ENCODE results near the gene RCHY1. TPM values are rescaled to one million over a fixed set of nuclear protein-coding genes. Genes with fewer than 3 reads are reported as not detected.
"Not testable (repeated sequence)": the region's sequence is repeated elsewhere in the genome, so short reads cannot be mapped to it uniquely, and the experiment has no call there.

RCHY1 gene
- total RNA-seq, 1 experiment from 2014 or later = 38.3 TPM

DNA sequence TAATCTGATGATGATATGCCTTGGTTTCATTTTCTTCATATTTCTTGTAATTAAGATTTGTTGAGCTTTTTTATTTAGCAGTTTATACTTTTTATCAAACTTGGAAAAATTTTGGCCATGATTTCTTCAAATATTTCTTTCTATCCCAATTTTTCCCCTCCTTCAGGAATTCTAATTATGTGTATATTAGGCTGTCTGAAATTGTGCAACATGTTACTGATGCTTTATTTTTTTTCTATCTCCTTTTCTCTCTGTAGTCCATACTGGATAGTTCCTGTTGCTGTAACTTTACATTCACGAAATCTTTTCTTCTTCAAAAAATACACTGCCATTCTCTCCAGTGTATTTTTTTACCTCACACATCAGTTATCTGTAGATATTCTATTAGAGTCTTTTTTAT lies 10.9 kb upstream of the RCHY1 start:
- no peak overlapping the region for H3K27ac Mint-ChIP-seq (ENCODE audit: low read depth, unreplicated experiment)
- ChIA-PET CTCF (interaction anchor here (0.6 kb wide), 1 partner anchor 9 kb away, joined by 3 read pairs; no protein-coding TSS in a partner anchor), POLR2A (interaction anchor here (3.9 kb wide), 1 partner anchor 11 kb away, joined by 35 read pairs; the partner anchor contains the start of genes RCHY1 and THAP6)
- peaks cover 62% of the 10 kb centered on the region for H3K36me3 Mint-ChIP-seq (ENCODE audit: insufficient read depth, unreplicated experiment)
- no peaks in the 10 kb centered on the region for H3K4me1 Mint-ChIP-seq (ENCODE audit: insufficient read depth, unreplicated experiment)
- no peak for DNase-seq (ENCODE audit: unreplicated experiment)
- BruUV-seq (replicated peaks) = no TSS peak
- TF ChIP-seq, protein P1, sequence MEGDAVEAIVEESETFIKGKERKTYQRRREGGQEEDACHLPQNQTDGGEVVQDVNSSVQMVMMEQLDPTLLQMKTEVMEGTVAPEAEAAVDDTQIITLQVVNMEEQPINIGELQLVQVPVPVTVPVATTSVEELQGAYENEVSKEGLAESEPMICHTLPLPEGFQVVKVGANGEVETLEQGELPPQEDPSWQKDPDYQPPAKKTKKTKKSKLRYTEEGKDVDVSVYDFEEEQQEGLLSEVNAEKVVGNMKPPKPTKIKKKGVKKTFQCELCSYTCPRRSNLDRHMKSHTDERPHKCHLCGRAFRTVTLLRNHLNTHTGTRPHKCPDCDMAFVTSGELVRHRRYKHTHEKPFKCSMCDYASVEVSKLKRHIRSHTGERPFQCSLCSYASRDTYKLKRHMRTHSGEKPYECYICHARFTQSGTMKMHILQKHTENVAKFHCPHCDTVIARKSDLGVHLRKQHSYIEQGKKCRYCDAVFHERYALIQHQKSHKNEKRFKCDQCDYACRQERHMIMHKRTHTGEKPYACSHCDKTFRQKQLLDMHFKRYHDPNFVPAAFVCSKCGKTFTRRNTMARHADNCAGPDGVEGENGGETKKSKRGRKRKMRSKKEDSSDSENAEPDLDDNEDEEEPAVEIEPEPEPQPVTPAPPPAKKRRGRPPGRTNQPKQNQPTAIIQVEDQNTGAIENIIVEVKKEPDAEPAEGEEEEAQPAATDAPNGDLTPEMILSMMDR (IDR thresholded peaks at IDR 0.05; ENCODE audit: unreplicated experiment) = no peak
- intact Hi-C loops (cut with micrococcal nuclease) = no loop called here
- H3K4me3 Mint-ChIP-seq (ENCODE audit: unreplicated experiment) = no peak overlapping the region
- H3K27me3 Mint-ChIP-seq (ENCODE audit: insufficient read depth, unreplicated experiment) = no peaks in the 10 kb centered on the region
- H3K9me3 Mint-ChIP-seq (ENCODE audit: unreplicated experiment) = no peaks in the 10 kb centered on the region

DNA sequence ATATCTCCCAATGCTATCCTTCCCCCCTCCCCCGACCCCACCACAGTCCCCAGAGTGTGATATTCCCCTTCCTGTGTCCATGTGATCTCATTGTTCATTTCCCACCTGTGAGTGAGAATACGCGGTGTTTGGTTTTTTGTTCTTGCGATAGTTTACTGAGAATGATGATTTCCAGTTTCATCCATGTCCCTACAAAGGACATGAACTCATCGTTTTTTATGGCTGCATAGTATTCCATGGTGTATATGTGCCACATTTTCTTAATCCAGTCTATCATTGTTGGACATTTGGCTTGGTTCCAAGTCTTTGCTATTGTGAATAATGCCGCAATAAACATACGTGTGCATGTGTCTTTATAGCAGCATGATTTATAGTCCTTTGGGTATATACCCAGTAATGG lies 5.2 kb upstream of the RCHY1 start:
- H3K27me3 Mint-ChIP-seq (ENCODE audit: insufficient read depth, unreplicated experiment); CTCF ChIA-PET; H3K4me3 Mint-ChIP-seq (ENCODE audit: unreplicated experiment); H3K27ac Mint-ChIP-seq (ENCODE audit: low read depth, unreplicated experiment); H3K9me3 Mint-ChIP-seq (ENCODE audit: unreplicated experiment); POLR2A ChIA-PET; BruUV-seq (replicated peaks); intact Hi-C loops (cut with micrococcal nuclease); DNase-seq (ENCODE audit: unreplicated experiment): not testable (repeated sequence)
- Mint-ChIP-seq H3K4me1 (ENCODE audit: insufficient read depth, unreplicated experiment) (peaks cover 14% of the 10 kb centered on the region), H3K36me3 (ENCODE audit: insufficient read depth, unreplicated experiment) (peaks cover 62% of the 10 kb centered on the region)

DNA sequence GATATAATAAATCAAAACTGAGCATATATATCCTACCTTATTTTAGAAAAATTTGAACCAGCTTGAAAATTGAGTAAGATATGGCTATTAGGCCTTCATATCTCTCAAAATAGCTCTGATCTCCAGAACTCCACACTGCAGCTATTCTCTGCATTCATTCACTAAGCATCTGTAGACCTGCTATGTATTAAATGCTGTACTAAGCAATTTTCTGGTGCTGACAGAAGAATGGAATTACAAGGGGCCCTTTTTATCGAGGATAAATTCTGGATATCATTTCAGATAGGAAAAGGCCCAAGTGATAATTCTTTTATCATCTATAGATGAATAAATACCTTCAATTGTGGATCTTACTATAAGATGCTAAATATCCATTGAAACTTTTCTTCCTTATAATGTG lies 1.9 kb upstream of the RCHY1 start:
- TF ChIP-seq, protein P1 (IDR thresholded peaks at IDR 0.05; ENCODE audit: unreplicated experiment) = no peak
- ChIA-PET POLR2A (interaction anchor here (0.6 to 4.6 kb wide), 8 partner anchors 10 to 629 kb away, joined by 3 to 66 read pairs (median 18); partner anchors contain the start of genes G3BP2 and USO1), CTCF (interaction anchor here (0.5 kb wide), 1 partner anchor 9 kb away, joined by 3 read pairs; no protein-coding TSS in a partner anchor)
- Mint-ChIP-seq H3K9me3 (ENCODE audit: unreplicated experiment) (no peaks in the 10 kb centered on the region), H3K4me3 (ENCODE audit: unreplicated experiment) (no peak overlapping the region), H3K36me3 (ENCODE audit: insufficient read depth, unreplicated experiment) (peaks cover 45% of the 10 kb centered on the region), H3K27me3 (ENCODE audit: insufficient read depth, unreplicated experiment) (no peaks in the 10 kb centered on the region), H3K27ac (ENCODE audit: low read depth, unreplicated experiment) (no peak overlapping the region), H3K4me1 (ENCODE audit: insufficient read depth, unreplicated experiment) (peaks cover 15% of the 10 kb centered on the region)
- no peak for DNase-seq (ENCODE audit: unreplicated experiment)
- BruUV-seq (replicated peaks) = no TSS peak
- intact Hi-C loops (cut with micrococcal nuclease) = no loop called here

DNA sequence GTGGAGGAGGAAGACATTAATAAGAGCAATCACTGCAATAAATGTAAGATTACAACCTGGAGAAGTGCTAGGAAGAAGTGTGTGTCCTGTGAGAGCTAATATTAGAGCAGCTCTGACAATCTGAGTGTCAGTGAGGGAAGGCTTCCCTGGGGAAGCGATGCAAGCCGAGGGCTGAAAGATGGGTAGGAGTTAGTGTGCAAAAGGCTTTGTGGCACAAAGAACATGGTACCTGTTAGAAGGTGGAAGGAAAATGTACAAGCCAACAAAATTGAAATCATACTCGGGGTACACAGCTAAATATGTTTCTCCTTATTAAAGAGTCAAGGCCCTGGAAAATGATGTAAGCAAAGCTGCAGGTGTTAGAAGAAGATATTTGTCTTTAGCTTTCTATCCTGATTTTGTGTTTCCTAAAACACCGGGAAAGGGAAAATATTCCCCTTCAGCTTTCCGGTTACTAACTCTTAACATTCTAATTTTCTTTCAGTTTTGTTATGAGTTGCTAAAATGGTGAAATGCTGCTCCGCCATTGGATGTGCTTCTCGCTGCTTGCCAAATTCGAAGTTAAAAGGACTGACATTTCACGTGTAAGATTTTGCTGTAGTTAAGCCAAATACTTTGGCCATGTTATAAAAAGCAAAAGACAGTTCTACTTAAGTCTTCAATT lies 878 bp upstream of the RCHY1 start:
- Mint-ChIP-seq H3K27me3 (ENCODE audit: insufficient read depth, unreplicated experiment) (no peaks in the 10 kb centered on the region), H3K36me3 (ENCODE audit: insufficient read depth, unreplicated experiment) (peaks cover 48% of the 10 kb centered on the region), H3K4me1 (ENCODE audit: insufficient read depth, unreplicated experiment) (peaks cover 26% of the 10 kb centered on the region), H3K27ac (ENCODE audit: low read depth, unreplicated experiment) (no peak overlapping the region), H3K4me3 (ENCODE audit: unreplicated experiment) (no peak overlapping the region), H3K9me3 (ENCODE audit: unreplicated experiment) (no peaks in the 10 kb centered on the region)
- intact Hi-C loops (cut with micrococcal nuclease) = no loop called here
- no TSS peak for BruUV-seq (replicated peaks)
- peak; percentile 14 for DNase-seq (ENCODE audit: unreplicated experiment)
- ChIA-PET CTCF (interaction anchor here (0.6 to 1.2 kb wide), 8 partner anchors 11 to 721 kb away, joined by 3 to 4 read pairs (median 4); partner anchors contain the start of genes BTC and USO1), POLR2A (interaction anchor here (0.5 to 4.6 kb wide), 29 partner anchors 10 to 1643 kb away, joined by 3 to 66 read pairs (median 5); partner anchors contain the start of genes CCNG2, G3BP2, ODAPH and USO1)
- TF ChIP-seq, protein P1 (IDR thresholded peaks at IDR 0.05; ENCODE audit: unreplicated experiment) = no peak
